ENCODE data around the gene WNT2B. TPM values are rescaled to one million over a fixed set of nuclear protein-coding genes. Genes with fewer than 3 reads are reported as not detected.

Gene WNT2B
- total and polyA plus RNA-seq, 2 donors (not counting 3 experiments of a cell fraction or from before 2014, with no cell fraction given): 1.5 to 3.6 TPM

GRCh38 chr1:112515311-112516009 is 6.7 kb downstream of the WNT2B start:
- DNase-seq (ENCODE audit: low read depth, low spot score) (peak; percentile 17), FAIRE-seq (no peak)
- CTCF ChIA-PET: interaction anchor here (1.0 to 1.3 kb wide), 3 partner anchors 13 to 99 kb away, joined by 3 to 5 read pairs (median 4); no protein-coding TSS in a partner anchor
- TF ChIP-seq FOS (IDR thresholded peaks at IDR 0.05; ENCODE audit: borderline replicate concordance, insufficient read depth, low read length): peak; percentile 13
- TF ChIP-seq POLR2A (IDR thresholded peaks at IDR 0.05; ENCODE audit: low read depth, low read length): no peak
- TF ChIP-seq JUN (IDR thresholded peaks at IDR 0.05; ENCODE audit: borderline replicate concordance, insufficient read depth, insufficient read length, low read depth): no peak
- TF ChIP-seq, protein P1, sequence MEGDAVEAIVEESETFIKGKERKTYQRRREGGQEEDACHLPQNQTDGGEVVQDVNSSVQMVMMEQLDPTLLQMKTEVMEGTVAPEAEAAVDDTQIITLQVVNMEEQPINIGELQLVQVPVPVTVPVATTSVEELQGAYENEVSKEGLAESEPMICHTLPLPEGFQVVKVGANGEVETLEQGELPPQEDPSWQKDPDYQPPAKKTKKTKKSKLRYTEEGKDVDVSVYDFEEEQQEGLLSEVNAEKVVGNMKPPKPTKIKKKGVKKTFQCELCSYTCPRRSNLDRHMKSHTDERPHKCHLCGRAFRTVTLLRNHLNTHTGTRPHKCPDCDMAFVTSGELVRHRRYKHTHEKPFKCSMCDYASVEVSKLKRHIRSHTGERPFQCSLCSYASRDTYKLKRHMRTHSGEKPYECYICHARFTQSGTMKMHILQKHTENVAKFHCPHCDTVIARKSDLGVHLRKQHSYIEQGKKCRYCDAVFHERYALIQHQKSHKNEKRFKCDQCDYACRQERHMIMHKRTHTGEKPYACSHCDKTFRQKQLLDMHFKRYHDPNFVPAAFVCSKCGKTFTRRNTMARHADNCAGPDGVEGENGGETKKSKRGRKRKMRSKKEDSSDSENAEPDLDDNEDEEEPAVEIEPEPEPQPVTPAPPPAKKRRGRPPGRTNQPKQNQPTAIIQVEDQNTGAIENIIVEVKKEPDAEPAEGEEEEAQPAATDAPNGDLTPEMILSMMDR (IDR thresholded peaks at IDR 0.05; ENCODE audit: extremely low read depth in 1 of 2, insufficient read depth in 1 of 2, low read depth in 1 of 2, low read length in 2 of 2): no peak
- no peak for TF ChIP-seq GATA2 (IDR thresholded peaks at IDR 0.05; ENCODE audit: insufficient read depth, insufficient read length, low read depth, low read length)
- H3K4me3 ChIP-seq (replicated peaks in 1 of 3; ENCODE audit: insufficient read depth in 1 of 3, low read depth in 1 of 3, low read length in 3 of 3): no peak overlapping the region
- BruUV-seq (replicated peaks): no TSS peak
- no peak overlapping the region for H3K27ac ChIP-seq (ENCODE audit: insufficient read depth, low read depth, low read length)
- no peak overlapping the region for H3K9ac ChIP-seq (replicated peaks; ENCODE audit: extremely low read depth, insufficient read depth, low read length)
- H3K27me3 ChIP-seq (ENCODE audit: control insufficient read depth in 2 of 2, insufficient read depth in 2 of 2, low read length in 2 of 2): no peaks in the 10 kb centered on the region
- H3K79me2 ChIP-seq (ENCODE audit: control insufficient read depth, insufficient read depth, low read length): no peaks in the 10 kb centered on the region
- no peaks in the 10 kb centered on the region for H4K20me1 ChIP-seq (replicated peaks; ENCODE audit: control insufficient read depth, extremely low read depth, insufficient read depth, low read length)
- H3K4me1 ChIP-seq (ENCODE audit: control insufficient read depth, extremely low read depth, insufficient read depth, low read length): peaks cover 3% of the 10 kb centered on the region
- POLR2A ChIA-PET: no interaction called here
- no peaks in the 10 kb centered on the region for H3K36me3 ChIP-seq (ENCODE audit: control insufficient read depth in 2 of 2, extremely low read depth in 1 of 2, insufficient read depth in 2 of 2, low read length in 2 of 2)
- H3K4me2 ChIP-seq (ENCODE audit: insufficient read depth, low read length): no peak overlapping the region
- H3K9me1 ChIP-seq (replicated peaks; ENCODE audit: control insufficient read depth, extremely low read depth, insufficient read depth, low read length): no peaks in the 10 kb centered on the region
- no peak overlapping the region for H2AFZ ChIP-seq (ENCODE audit: low read depth, low read length)
- intact Hi-C loops (cut with micrococcal nuclease): no loop called here
- no peaks in the 10 kb centered on the region for H3K9me3 ChIP-seq (replicated peaks; ENCODE audit: control insufficient read depth, insufficient read depth, low read length)
- dilution Hi-C loops (cut with MboI; ENCODE audit: extremely low pct_ligation_motif_present, low sequenced_read_pairs): no loop called here
